ENCODE data around the gene MCF2L2.

MCF2L2 gene

DNA sequence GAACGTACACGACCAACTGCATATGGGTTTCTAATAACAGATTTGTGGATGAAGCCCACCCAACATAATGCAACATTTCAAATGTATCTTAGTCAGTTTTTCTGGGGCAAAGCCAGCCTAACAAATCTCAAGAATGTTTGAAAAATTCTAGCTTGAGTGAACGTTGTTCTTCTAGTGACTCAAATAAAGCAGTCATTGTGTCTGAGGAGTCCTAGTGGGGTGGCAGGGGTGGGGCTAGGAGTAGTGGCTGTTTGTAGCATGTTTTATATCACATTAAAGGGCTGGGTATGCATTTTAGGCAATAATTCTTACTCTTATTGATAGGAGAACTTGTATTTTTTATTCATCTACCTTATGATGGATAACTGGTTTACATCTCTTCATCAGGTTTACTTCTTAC is 169.3 kb downstream of the MCF2L2 start:
- TF ChIP-seq, protein P1, sequence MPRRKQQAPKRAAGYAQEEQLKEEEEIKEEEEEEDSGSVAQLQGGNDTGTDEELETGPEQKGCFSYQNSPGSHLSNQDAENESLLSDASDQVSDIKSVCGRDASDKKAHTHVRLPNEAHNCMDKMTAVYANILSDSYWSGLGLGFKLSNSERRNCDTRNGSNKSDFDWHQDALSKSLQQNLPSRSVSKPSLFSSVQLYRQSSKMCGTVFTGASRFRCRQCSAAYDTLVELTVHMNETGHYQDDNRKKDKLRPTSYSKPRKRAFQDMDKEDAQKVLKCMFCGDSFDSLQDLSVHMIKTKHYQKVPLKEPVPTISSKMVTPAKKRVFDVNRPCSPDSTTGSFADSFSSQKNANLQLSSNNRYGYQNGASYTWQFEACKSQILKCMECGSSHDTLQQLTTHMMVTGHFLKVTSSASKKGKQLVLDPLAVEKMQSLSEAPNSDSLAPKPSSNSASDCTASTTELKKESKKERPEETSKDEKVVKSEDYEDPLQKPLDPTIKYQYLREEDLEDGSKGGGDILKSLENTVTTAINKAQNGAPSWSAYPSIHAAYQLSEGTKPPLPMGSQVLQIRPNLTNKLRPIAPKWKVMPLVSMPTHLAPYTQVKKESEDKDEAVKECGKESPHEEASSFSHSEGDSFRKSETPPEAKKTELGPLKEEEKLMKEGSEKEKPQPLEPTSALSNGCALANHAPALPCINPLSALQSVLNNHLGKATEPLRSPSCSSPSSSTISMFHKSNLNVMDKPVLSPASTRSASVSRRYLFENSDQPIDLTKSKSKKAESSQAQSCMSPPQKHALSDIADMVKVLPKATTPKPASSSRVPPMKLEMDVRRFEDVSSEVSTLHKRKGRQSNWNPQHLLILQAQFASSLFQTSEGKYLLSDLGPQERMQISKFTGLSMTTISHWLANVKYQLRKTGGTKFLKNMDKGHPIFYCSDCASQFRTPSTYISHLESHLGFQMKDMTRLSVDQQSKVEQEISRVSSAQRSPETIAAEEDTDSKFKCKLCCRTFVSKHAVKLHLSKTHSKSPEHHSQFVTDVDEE (CRISPR knock-in tag; IDR thresholded peaks at IDR 0.05): no peak
- TF ChIP-seq TCF4 (CRISPR knock-in tag; IDR thresholded peaks at IDR 0.05; ENCODE audit: borderline replicate concordance): no peak
- TF ChIP-seq, protein P2, sequence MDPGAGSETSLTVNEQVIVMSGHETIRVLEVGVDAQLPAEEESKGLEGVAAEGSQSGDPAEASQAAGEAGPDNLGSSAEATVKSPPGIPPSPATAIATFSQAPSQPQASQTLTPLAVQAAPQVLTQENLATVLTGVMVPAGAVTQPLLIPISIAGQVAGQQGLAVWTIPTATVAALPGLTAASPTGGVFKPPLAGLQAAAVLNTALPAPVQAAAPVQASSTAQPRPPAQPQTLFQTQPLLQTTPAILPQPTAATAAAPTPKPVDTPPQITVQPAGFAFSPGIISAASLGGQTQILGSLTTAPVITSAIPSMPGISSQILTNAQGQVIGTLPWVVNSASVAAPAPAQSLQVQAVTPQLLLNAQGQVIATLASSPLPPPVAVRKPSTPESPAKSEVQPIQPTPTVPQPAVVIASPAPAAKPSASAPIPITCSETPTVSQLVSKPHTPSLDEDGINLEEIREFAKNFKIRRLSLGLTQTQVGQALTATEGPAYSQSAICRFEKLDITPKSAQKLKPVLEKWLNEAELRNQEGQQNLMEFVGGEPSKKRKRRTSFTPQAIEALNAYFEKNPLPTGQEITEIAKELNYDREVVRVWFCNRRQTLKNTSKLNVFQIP (CRISPR knock-in tag; IDR thresholded peaks at IDR 0.05; ENCODE audit: borderline replicate concordance, low read depth): no peak
- TF ChIP-seq, protein P3, sequence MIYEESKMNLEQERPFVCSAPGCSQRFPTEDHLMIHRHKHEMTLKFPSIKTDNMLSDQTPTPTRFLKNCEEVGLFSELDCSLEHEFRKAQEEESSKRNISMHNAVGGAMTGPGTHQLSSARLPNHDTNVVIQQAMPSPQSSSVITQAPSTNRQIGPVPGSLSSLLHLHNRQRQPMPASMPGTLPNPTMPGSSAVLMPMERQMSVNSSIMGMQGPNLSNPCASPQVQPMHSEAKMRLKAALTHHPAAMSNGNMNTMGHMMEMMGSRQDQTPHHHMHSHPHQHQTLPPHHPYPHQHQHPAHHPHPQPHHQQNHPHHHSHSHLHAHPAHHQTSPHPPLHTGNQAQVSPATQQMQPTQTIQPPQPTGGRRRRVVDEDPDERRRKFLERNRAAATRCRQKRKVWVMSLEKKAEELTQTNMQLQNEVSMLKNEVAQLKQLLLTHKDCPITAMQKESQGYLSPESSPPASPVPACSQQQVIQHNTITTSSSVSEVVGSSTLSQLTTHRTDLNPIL (CRISPR knock-in tag; IDR thresholded peaks at IDR 0.05; ENCODE audit: low read depth): no peak
- TF ChIP-seq GLIS3 (CRISPR knock-in tag; IDR thresholded peaks at IDR 0.05): no peak
- no peak for TF ChIP-seq ISL1 (CRISPR knock-in tag; IDR thresholded peaks at IDR 0.05)
- TF ChIP-seq OSR1 (CRISPR knock-in tag; IDR thresholded peaks at IDR 0.05): no peak
- TF ChIP-seq, protein P4, sequence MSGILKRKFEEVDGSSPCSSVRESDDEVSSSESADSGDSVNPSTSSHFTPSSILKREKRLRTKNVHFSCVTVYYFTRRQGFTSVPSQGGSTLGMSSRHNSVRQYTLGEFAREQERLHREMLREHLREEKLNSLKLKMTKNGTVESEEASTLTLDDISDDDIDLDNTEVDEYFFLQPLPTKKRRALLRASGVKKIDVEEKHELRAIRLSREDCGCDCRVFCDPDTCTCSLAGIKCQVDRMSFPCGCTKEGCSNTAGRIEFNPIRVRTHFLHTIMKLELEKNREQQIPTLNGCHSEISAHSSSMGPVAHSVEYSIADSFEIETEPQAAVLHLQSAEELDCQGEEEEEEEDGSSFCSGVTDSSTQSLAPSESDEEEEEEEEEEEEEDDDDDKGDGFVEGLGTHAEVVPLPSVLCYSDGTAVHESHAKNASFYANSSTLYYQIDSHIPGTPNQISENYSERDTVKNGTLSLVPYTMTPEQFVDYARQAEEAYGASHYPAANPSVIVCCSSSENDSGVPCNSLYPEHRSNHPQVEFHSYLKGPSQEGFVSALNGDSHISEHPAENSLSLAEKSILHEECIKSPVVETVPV (CRISPR knock-in tag; IDR thresholded peaks at IDR 0.05): no peak
- TF ChIP-seq TOX (CRISPR knock-in tag; IDR thresholded peaks at IDR 0.05; ENCODE audit: borderline replicate concordance): no peak
- no peak for TF ChIP-seq RARB (CRISPR knock-in tag; IDR thresholded peaks at IDR 0.05)
- TF ChIP-seq ZNF8 (CRISPR knock-in tag; IDR thresholded peaks at IDR 0.05): no peak
- no peak for TF ChIP-seq SNAI2 (CRISPR knock-in tag; IDR thresholded peaks at IDR 0.05)
- TF ChIP-seq, protein P5, sequence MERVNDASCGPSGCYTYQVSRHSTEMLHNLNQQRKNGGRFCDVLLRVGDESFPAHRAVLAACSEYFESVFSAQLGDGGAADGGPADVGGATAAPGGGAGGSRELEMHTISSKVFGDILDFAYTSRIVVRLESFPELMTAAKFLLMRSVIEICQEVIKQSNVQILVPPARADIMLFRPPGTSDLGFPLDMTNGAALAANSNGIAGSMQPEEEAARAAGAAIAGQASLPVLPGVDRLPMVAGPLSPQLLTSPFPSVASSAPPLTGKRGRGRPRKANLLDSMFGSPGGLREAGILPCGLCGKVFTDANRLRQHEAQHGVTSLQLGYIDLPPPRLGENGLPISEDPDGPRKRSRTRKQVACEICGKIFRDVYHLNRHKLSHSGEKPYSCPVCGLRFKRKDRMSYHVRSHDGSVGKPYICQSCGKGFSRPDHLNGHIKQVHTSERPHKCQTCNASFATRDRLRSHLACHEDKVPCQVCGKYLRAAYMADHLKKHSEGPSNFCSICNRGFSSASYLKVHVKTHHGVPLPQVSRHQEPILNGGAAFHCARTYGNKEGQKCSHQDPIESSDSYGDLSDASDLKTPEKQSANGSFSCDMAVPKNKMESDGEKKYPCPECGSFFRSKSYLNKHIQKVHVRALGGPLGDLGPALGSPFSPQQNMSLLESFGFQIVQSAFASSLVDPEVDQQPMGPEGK (CRISPR knock-in tag; IDR thresholded peaks at IDR 0.05; ENCODE audit: borderline replicate concordance): no peak
- TF ChIP-seq ZC3H10 (CRISPR knock-in tag; IDR thresholded peaks at IDR 0.05): no peak
- TF ChIP-seq PPARA (CRISPR knock-in tag; IDR thresholded peaks at IDR 0.05; ENCODE audit: borderline replicate concordance): no peak
- no peak for TF ChIP-seq ZNF70 (CRISPR knock-in tag; IDR thresholded peaks at IDR 0.05)
- TF ChIP-seq ARNTL (CRISPR knock-in tag; IDR thresholded peaks at IDR 0.05; ENCODE audit: borderline replicate concordance, low read depth): no peak
- no peak for TF ChIP-seq ZNF565 (CRISPR knock-in tag; conservative IDR thresholded peaks at IDR 0.05; ENCODE audit: low read depth)
- no peak for TF ChIP-seq CSDC2 (CRISPR knock-in tag; IDR thresholded peaks at IDR 0.05)
- ATAC-seq: no peak

DNA sequence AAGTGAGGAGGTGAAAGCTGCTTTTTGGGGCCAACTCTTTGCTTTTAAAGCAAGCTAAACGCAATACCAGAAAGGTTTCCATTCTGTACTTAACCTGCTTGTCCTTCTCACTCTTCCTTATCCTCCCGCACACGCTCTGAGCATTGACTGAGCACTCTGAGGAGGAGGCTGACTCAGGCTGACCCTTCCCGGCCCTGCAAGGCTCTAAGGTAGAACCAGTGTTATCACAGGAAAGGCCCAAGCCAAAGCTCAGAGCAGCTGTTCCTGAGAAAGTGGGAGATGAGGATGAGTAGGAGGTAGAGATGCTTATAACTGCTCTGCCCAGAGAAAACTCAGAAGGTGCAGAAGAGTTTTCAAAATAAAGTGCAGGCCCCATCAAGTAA is 173.1 kb downstream of the MCF2L2 start:
- no peak for ATAC-seq
- TF ChIP-seq ESRRG (CRISPR knock-in tag; IDR thresholded peaks at IDR 0.05): no peak
- no peak for TF ChIP-seq ZFP3 (CRISPR knock-in tag; IDR thresholded peaks at IDR 0.05)
- TF ChIP-seq BACH2 (CRISPR knock-in tag; IDR thresholded peaks at IDR 0.05; ENCODE audit: borderline replicate concordance): no peak
- no peak for TF ChIP-seq ISL1 (CRISPR knock-in tag; IDR thresholded peaks at IDR 0.05)

All from SK-N-SH treated with all-trans-retinoic acid at 6 μM for 48 hours (cell line).